Mesodermal cell (in vitro differentiated cells): ENCODE data around the gene ACOX2. TPM values are rescaled to one million over a fixed set of nuclear protein-coding genes. Genes with fewer than 3 reads are reported as not detected.

Experiments used
- H3K27ac ChIP-seq: 2 replicates; pipeline ENCODE4 v1.7.0; 2013; ENCODE audit warnings: mild to moderate bottlenecking, low read depth, low read length, moderate library complexity; ENCODE audit not compliant: severe bottlenecking
- H3K36me3 ChIP-seq: 2 replicates; pipeline ENCODE4 v1.7.1; 2013; ENCODE audit warnings: mild to moderate bottlenecking, low read length, moderate library complexity; ENCODE audit not compliant: control insufficient read depth, insufficient read depth
- H3K4me1 ChIP-seq: one replicate; pipeline ENCODE4 v1.7.1; 2013; ENCODE audit warnings: mild to moderate bottlenecking, low read length; ENCODE audit not compliant: insufficient read depth, control insufficient read depth, poor library complexity, severe bottlenecking
- H3K4me3 ChIP-seq: 2 replicates; pipeline ENCODE4 v1.7.0; 2013; ENCODE audit warnings: low read length, control low read depth, mild to moderate bottlenecking; ENCODE audit not compliant: insufficient read depth, poor library complexity, severe bottlenecking; ENCODE audit errors: extremely low read depth
- H3K9me3 ChIP-seq: 2 replicates; pipeline ENCODE4 v1.7.1; 2013; ENCODE audit warnings: mild to moderate bottlenecking, low read length, moderate library complexity; ENCODE audit not compliant: control insufficient read depth
- WGBS, 2 experiments: methylation state at CpG; one replicate each; pipeline ENCODE4 v1.1.5; 2013; ENCODE audit warnings: missing lambda C conversion rate in 2 of 2; ENCODE audit not compliant: insufficient coverage in 2 of 2; 5-methylcytosine and 5-hydroxymethylcytosine counted together
- polyA plus RNA-seq, 2 experiments: library from polyadenylated mRNA; stranded (reverse); fragments of 50-300 nt; gene quantifications; one replicate each; pipeline ENCODE4 v1.2.3, GENCODE V29; 2013

ACOX2 gene
- polyA plus RNA-seq (2013, experiment 1 of 2): 3.8 TPM
- polyA plus RNA-seq (2013, experiment 2 of 2): 4.0 TPM

- no peaks in the 10 kb centered on the region for H3K4me1 ChIP-seq
- WGBS, 2 experiments: 86 to 88% methylated on average over 12 to 13 of the region's 13 CpGs
- H3K9me3 ChIP-seq: no peaks in the 10 kb centered on the region
- no peaks in the 10 kb centered on the region for H3K36me3 ChIP-seq
- H3K4me3 ChIP-seq: no peak within 1 kb of the TSS
- H3K27ac ChIP-seq: no peak within 1 kb of the TSS
These were observed at the start of gene ACOX2 for GRCh38 chr3:58536501-58537411. Gene ACOX2, minus strand, starts transcription at chr3:58537190. Its CDS starts 2,084 bp downstream, at chr3:58535106.

GRCh38 chr3:58585994-58586393 is 49.0 kb upstream of the ACOX2 start:
- WGBS, 2 experiments: 33 to 53% methylated on average over 6 to 7 of the region's 8 CpGs

GRCh38 chr3:58585005-58585786 is 48.2 kb upstream of the ACOX2 start:
- 9 to 18% methylated on average over 29 to 39 of the region's 46 CpGs for WGBS, 2 experiments
- peaks cover 9% of the 10 kb centered on the region for H3K4me1 ChIP-seq
- no peaks in the 10 kb centered on the region for H3K36me3 ChIP-seq
- H3K27ac ChIP-seq: no peak overlapping the region
- peak overlapping the region; percentile 5 for H3K4me3 ChIP-seq
- H3K9me3 ChIP-seq: no peaks in the 10 kb centered on the region

More at GRCh38 chr3:58585994-58586393, 49.0 kb upstream of the ACOX2 start:
- H3K27ac ChIP-seq: no peak overlapping the region
- H3K9me3 ChIP-seq: no peaks in the 10 kb centered on the region
- no peaks in the 10 kb centered on the region for H3K36me3 ChIP-seq
- no peak overlapping the region for H3K4me3 ChIP-seq
- peaks cover 8% of the 10 kb centered on the region for H3K4me1 ChIP-seq

- H3K27ac ChIP-seq: no peak overlapping the region
- 80 to 84% methylated on average over 10 of the region's 10 CpGs for WGBS, 2 experiments
- H3K36me3 ChIP-seq: no peaks in the 10 kb centered on the region
- peaks cover 9% of the 10 kb centered on the region for H3K4me1 ChIP-seq
- H3K9me3 ChIP-seq: no peaks in the 10 kb centered on the region
- H3K4me3 ChIP-seq: no peak overlapping the region
These were observed 47.7 kb upstream of the ACOX2 start for GRCh38 chr3:58584690-58585004.

GRCh38 chr3:58581328-58582091 is 44.5 kb upstream of the ACOX2 start:
- H3K9me3 ChIP-seq: no peaks in the 10 kb centered on the region
- peaks cover 9% of the 10 kb centered on the region for H3K4me1 ChIP-seq
- H3K27ac ChIP-seq: peak overlapping the region; percentile 82
- no peaks in the 10 kb centered on the region for H3K36me3 ChIP-seq
- H3K4me3 ChIP-seq: no peak overlapping the region
- 34 to 52% methylated on average over 8 to 11 of the region's 11 CpGs for WGBS, 2 experiments

- Histone ChIP-seq H3K36me3 (no peaks in the 10 kb centered on the region), H3K9me3 (no peaks in the 10 kb centered on the region), H3K4me1 (peaks cover 8% of the 10 kb centered on the region), H3K4me3 (no peak overlapping the region), H3K27ac (peak overlapping the region; percentile 82)
- WGBS, 2 experiments: 10 to 19% methylated on average over 2 of the region's 4 CpGs
These were observed 43.9 kb upstream of the ACOX2 start for GRCh38 chr3:58580826-58581327.

- 91 to 92% methylated on average over 4 to 5 of the region's 5 CpGs for WGBS, 2 experiments
- Histone ChIP-seq H3K9me3 (no peaks in the 10 kb centered on the region), H3K36me3 (no peaks in the 10 kb centered on the region), H3K27ac (no peak overlapping the region), H3K4me1 (peaks cover 6% of the 10 kb centered on the region), H3K4me3 (no peak overlapping the region)
These were observed 41.9 kb upstream of the ACOX2 start for GRCh38 chr3:58578873-58579272.

GRCh38 chr3:58577269-58577821 is 40.4 kb upstream of the ACOX2 start, which contains the start of gene FAM107A:
Gene FAM107A, minus strand, starts transcription at chr3:58577391. Its CDS starts 7,531 bp downstream, at chr3:58569860.
- peaks cover 6% of the 10 kb centered on the region for H3K4me1 ChIP-seq
- no peaks in the 10 kb centered on the region for H3K9me3 ChIP-seq
- no peak within 1 kb of the TSS for H3K4me3 ChIP-seq
- no peaks in the 10 kb centered on the region for H3K36me3 ChIP-seq
- 53 to 58% methylated on average over 6 to 12 of the region's 12 CpGs for WGBS, 2 experiments
- no peak within 1 kb of the TSS for H3K27ac ChIP-seq

GRCh38 chr3:58576716-58577115 is 39.7 kb upstream of the ACOX2 start:
- Histone ChIP-seq H3K4me3 (no peak overlapping the region), H3K4me1 (peaks cover 6% of the 10 kb centered on the region), H3K27ac (no peak overlapping the region), H3K9me3 (no peaks in the 10 kb centered on the region), H3K36me3 (no peaks in the 10 kb centered on the region)
- 92 to 94% methylated on average over 4 to 5 of the region's 6 CpGs for WGBS, 2 experiments
